DOHH2 (cell line): Measurements from ENCODE around the gene MRS2.
"Not testable (repeated sequence)": the region's sequence is repeated elsewhere in the genome, so short reads cannot be mapped to it uniquely, and the experiment has no call there.

Experiments
- EZH2phosphoT487 ChIP-seq: fragments of 200-600 bp; sonication (generic); IDR thresholded peaks from 2 replicates; pipeline ENCODE4 v1.6.1; 2017; ENCODE audit warnings: borderline replicate concordance, mild to moderate bottlenecking, antibody characterized with exemption, low read length, moderate library complexity, mixed read lengths
- TF ChIP-seq, protein P1 (sequence below): fragments of 200-600 bp; sonication (generic); IDR thresholded peaks from one replicate; pipeline ENCODE4 v1.5.1; 2014; ENCODE audit warnings: antibody characterized with exemption, mild to moderate bottlenecking, low read depth, low read length; ENCODE audit not compliant: poor library complexity, severe bottlenecking

GRCh38 chr6:24362363-24362762 is 40.4 kb upstream of the MRS2 start:
- TF ChIP-seq, protein P1, sequence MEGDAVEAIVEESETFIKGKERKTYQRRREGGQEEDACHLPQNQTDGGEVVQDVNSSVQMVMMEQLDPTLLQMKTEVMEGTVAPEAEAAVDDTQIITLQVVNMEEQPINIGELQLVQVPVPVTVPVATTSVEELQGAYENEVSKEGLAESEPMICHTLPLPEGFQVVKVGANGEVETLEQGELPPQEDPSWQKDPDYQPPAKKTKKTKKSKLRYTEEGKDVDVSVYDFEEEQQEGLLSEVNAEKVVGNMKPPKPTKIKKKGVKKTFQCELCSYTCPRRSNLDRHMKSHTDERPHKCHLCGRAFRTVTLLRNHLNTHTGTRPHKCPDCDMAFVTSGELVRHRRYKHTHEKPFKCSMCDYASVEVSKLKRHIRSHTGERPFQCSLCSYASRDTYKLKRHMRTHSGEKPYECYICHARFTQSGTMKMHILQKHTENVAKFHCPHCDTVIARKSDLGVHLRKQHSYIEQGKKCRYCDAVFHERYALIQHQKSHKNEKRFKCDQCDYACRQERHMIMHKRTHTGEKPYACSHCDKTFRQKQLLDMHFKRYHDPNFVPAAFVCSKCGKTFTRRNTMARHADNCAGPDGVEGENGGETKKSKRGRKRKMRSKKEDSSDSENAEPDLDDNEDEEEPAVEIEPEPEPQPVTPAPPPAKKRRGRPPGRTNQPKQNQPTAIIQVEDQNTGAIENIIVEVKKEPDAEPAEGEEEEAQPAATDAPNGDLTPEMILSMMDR = not testable (repeated sequence)
- TF ChIP-seq EZH2phosphoT487 = not testable (repeated sequence)
